Neural progenitor cell (in vitro differentiated cells): ENCODE measurements around the gene LRRC45. TPM values are rescaled to one million over a fixed set of nuclear protein-coding genes. Genes with fewer than 3 reads are reported as not detected.
"Not testable (repeated sequence)": the region's sequence is repeated elsewhere in the genome, so short reads cannot be mapped to it uniquely, and the experiment has no call there.

ENCODE experiments used
- DNase-seq: peaks from one replicate; pipeline ENCODE4 v3.0.0-alpha.2; 2016; ENCODE audit warnings: low spot score
- H2AFZ ChIP-seq: fragments of 200-600 bp; sonication (generic); replicated peaks from 2 replicates; pipeline ENCODE4 v1.6.1; 2016; ENCODE audit warnings: antibody characterized with exemption
- H3F3A ChIP-seq: fragments of 200-600 bp; sonication (generic); 2 replicates; pipeline ENCODE4 v1.6.1; 2016; ENCODE audit warnings: antibody characterized with exemption, low read depth
- H3K27ac ChIP-seq: fragments of 200-600 bp; sonication (generic); 2 replicates; pipeline ENCODE4 v1.5.1; 2016; ENCODE audit warnings: mild to moderate bottlenecking
- H3K27me3 ChIP-seq: fragments of 200-600 bp; sonication (generic); 2 replicates; pipeline ENCODE4 v1.6.1; 2016; ENCODE audit warnings: mild to moderate bottlenecking, moderate library complexity
- H3K36me3 ChIP-seq: fragments of 200-600 bp; sonication (generic); 2 replicates; pipeline ENCODE4 v1.5.1; 2016
- H3K4me1 ChIP-seq: fragments of 200-600 bp; sonication (generic); 2 replicates; pipeline ENCODE4 v1.6.1; 2016; ENCODE audit warnings: mixed run types
- H3K4me2 ChIP-seq: fragments of 200-600 bp; sonication (generic); 2 replicates; pipeline ENCODE4 v1.6.1; 2016
- H3K4me3 ChIP-seq: fragments of 200-600 bp; sonication (generic); 2 replicates; pipeline ENCODE4 v1.5.1; 2016
- H3K79me2 ChIP-seq: fragments of 200-600 bp; sonication (generic); 2 replicates; pipeline ENCODE4 v1.6.1; 2016; ENCODE audit warnings: low read depth
- H3K9ac ChIP-seq: fragments of 200-600 bp; sonication (generic); 2 replicates; pipeline ENCODE4 v1.6.1; 2016
- H3K9me3 ChIP-seq: fragments of 200-600 bp; sonication (generic); 2 replicates; pipeline ENCODE4 v1.5.1; 2016; ENCODE audit warnings: low read depth
- H4K20me1 ChIP-seq: fragments of 200-600 bp; sonication (generic); 2 replicates; pipeline ENCODE4 v1.6.1; 2016; ENCODE audit warnings: low read depth
- H3K27ac Mint-ChIP-seq: 3 replicates; pipeline ENCODE4 v1.8.0; 2021; ENCODE audit warnings: mixed read lengths
- H3K27me3 Mint-ChIP-seq: 2 replicates; pipeline ENCODE4 v1.8.0; 2022; ENCODE audit warnings: low read depth, mild to moderate bottlenecking, inconsistent platforms, moderate library complexity, mixed read lengths; ENCODE audit not compliant: insufficient read depth
- H3K36me3 Mint-ChIP-seq: 3 replicates; pipeline ENCODE4 v1.8.0; 2021; ENCODE audit warnings: mixed read lengths
- H3K4me1 Mint-ChIP-seq: 3 replicates; pipeline ENCODE4 v1.8.0; 2021; ENCODE audit warnings: mixed read lengths
- H3K4me3 Mint-ChIP-seq: 3 replicates; pipeline ENCODE4 v1.8.0; 2021; ENCODE audit warnings: mild to moderate bottlenecking, moderate library complexity, mixed read lengths
- H3K9me3 Mint-ChIP-seq: 3 replicates; pipeline ENCODE4 v1.8.0; 2020; ENCODE audit warnings: mixed read lengths
- CTCF ChIP-seq: fragments of 200-600 bp; sonication (generic); IDR thresholded peaks from 2 replicates; pipeline ENCODE4 v1.5.1; 2017; ENCODE audit warnings: antibody characterized with exemption, mild to moderate bottlenecking
- EZH2 ChIP-seq: fragments of 200-600 bp; sonication (generic); IDR thresholded peaks from 2 replicates; pipeline ENCODE4 v1.6.1; 2017; ENCODE audit warnings: antibody characterized with exemption, mild to moderate bottlenecking, moderate library complexity
- EZH2phosphoT487 ChIP-seq: fragments of 200-600 bp; sonication (generic); IDR thresholded peaks from 2 replicates; pipeline ENCODE4 v1.6.1; 2017; ENCODE audit warnings: antibody characterized with exemption
- total RNA-seq: library from RNA; depleted of rRNA; stranded (reverse); fragments of >200 nt; gene quantifications from 2 replicates; pipeline ENCODE4 v1.2.3, GENCODE V29; 2015; ENCODE audit warnings: low replicate concordance

The LRRC45 gene
- total RNA-seq, 1 donor from 2014 or later, result 15.4 TPM

GRCh38 chr17:82036634-82037091, 13.6 kb downstream of the LRRC45 start:
- H3K27ac ChIP-seq, result no peak overlapping the region
- H2AFZ ChIP-seq, result peak overlapping the region; percentile 78
- peaks cover 15% of the 10 kb centered on the region for H3K4me1 ChIP-seq
- Mint-ChIP-seq H3K27me3 (peaks cover 23% of the 10 kb centered on the region), H3K36me3 (peaks cover 11% of the 10 kb centered on the region), H3K27ac (no peak overlapping the region), H3K4me1 (peaks cover 23% of the 10 kb centered on the region), H3K4me3 (peak overlapping the region; percentile 69), H3K9me3 (peaks cover 9% of the 10 kb centered on the region)
- peak overlapping the region; percentile 66 for H3K4me3 ChIP-seq
- no peaks in the 10 kb centered on the region for H3K36me3 ChIP-seq
- H3K27me3 ChIP-seq, result peaks cover 9% of the 10 kb centered on the region
- peak overlapping the region; percentile 91 for H3K4me2 ChIP-seq
- peaks cover 28% of the 10 kb centered on the region for H4K20me1 ChIP-seq
- no peaks in the 10 kb centered on the region for H3K9me3 ChIP-seq
- peaks cover 4% of the 10 kb centered on the region for H3K79me2 ChIP-seq
- peaks cover 27% of the 10 kb centered on the region for H3F3A ChIP-seq
- no peak for DNase-seq
- TF ChIP-seq EZH2 (no peak), CTCF (no peak), EZH2phosphoT487 (no peak)
- H3K9ac ChIP-seq, result no peak overlapping the region

GRCh38 chr17:82037092-82037888, 14.2 kb downstream of the LRRC45 start, which contains the start of gene DCXR:
Gene DCXR (minus strand): TSS chr17:82037697. CDS start chr17:82037682, 15 bp downstream.
- H3K4me1 ChIP-seq, result peaks cover 11% of the 10 kb centered on the region
- H3K36me3 Mint-ChIP-seq, result peaks cover 11% of the 10 kb centered on the region
- H3K36me3 ChIP-seq, result no peaks in the 10 kb centered on the region
- peaks cover 23% of the 10 kb centered on the region for H3K27me3 Mint-ChIP-seq
- DNase-seq, result peak; percentile 99
- H3K4me3 ChIP-seq, result peak within 1 kb of the TSS; percentile 66
- peaks cover 8% of the 10 kb centered on the region for H3K27me3 ChIP-seq
- H3K9ac ChIP-seq, result peak within 1 kb of the TSS; percentile 42
- peaks cover 25% of the 10 kb centered on the region for H3K4me1 Mint-ChIP-seq
- H3K27ac ChIP-seq, result peak within 1 kb of the TSS; percentile 86
- H3K79me2 ChIP-seq, result peaks cover 4% of the 10 kb centered on the region
- H3K27ac Mint-ChIP-seq, result peak within 1 kb of the TSS; percentile 62
- H3F3A ChIP-seq, result peaks cover 27% of the 10 kb centered on the region
- H3K9me3 Mint-ChIP-seq, result peaks cover 9% of the 10 kb centered on the region
- H3K4me2 ChIP-seq, result peak within 1 kb of the TSS; percentile 91
- H4K20me1 ChIP-seq, result peaks cover 27% of the 10 kb centered on the region
- H3K4me3 Mint-ChIP-seq, result peak within 1 kb of the TSS; percentile 87
- no peaks in the 10 kb centered on the region for H3K9me3 ChIP-seq
- H2AFZ ChIP-seq, result peak within 1 kb of the TSS; percentile 78
- TF ChIP-seq EZH2phosphoT487 (no peak), EZH2 (no peak), CTCF (peak; percentile 80)

GRCh38 chr17:82037889-82038195, 14.7 kb downstream of the LRRC45 start:
- no peaks in the 10 kb centered on the region for H3K36me3 ChIP-seq
- H3K27me3 Mint-ChIP-seq, result peaks cover 19% of the 10 kb centered on the region
- H3K27ac ChIP-seq, result no peak overlapping the region
- H3K4me3 Mint-ChIP-seq, result peak overlapping the region; percentile 87
- H3K4me1 Mint-ChIP-seq, result peaks cover 29% of the 10 kb centered on the region
- peaks cover 3% of the 10 kb centered on the region for H3K27me3 ChIP-seq
- TF ChIP-seq EZH2 (no peak), CTCF (no peak), EZH2phosphoT487 (no peak)
- peak overlapping the region; percentile 66 for H3K4me3 ChIP-seq
- peak overlapping the region; percentile 53 for H3K4me2 ChIP-seq
- peak overlapping the region; percentile 68 for H2AFZ ChIP-seq
- DNase-seq, result no peak
- peaks cover 7% of the 10 kb centered on the region for H3K4me1 ChIP-seq
- peaks cover 27% of the 10 kb centered on the region for H3F3A ChIP-seq
- H3K9me3 Mint-ChIP-seq, result peaks cover 9% of the 10 kb centered on the region
- H4K20me1 ChIP-seq, result peaks cover 22% of the 10 kb centered on the region
- peaks cover under 1% of the 10 kb centered on the region for H3K79me2 ChIP-seq
- H3K36me3 Mint-ChIP-seq, result peaks cover 11% of the 10 kb centered on the region
- no peaks in the 10 kb centered on the region for H3K9me3 ChIP-seq
- peak overlapping the region; percentile 62 for H3K27ac Mint-ChIP-seq
- H3K9ac ChIP-seq, result no peak overlapping the region

GRCh38 chr17:82038796-82039409, 15.8 kb downstream of the LRRC45 start:
- not testable (repeated sequence) for H3K4me1 ChIP-seq, H3K79me2 ChIP-seq, H3K4me3 ChIP-seq, DNase-seq, H2AFZ ChIP-seq, H3K27me3 ChIP-seq, H3K9me3 Mint-ChIP-seq, H3K27ac Mint-ChIP-seq, H3K27ac ChIP-seq, H3K9ac ChIP-seq, H3K9me3 ChIP-seq, H3K4me2 ChIP-seq, H3K36me3 ChIP-seq
- Mint-ChIP-seq H3K4me3 (peak overlapping the region; percentile 33), H3K27me3 (peaks cover 16% of the 10 kb centered on the region), H3K36me3 (peaks cover 11% of the 10 kb centered on the region), H3K4me1 (peaks cover 32% of the 10 kb centered on the region)
- peaks cover 13% of the 10 kb centered on the region for H4K20me1 ChIP-seq
- H3F3A ChIP-seq, result peaks cover 27% of the 10 kb centered on the region
